NOMO-1 treated with DMSO at 0.1 percent for 48 hours (cell line): Measurements from ENCODE around the gene UBAC2.
A peak's percentile ranks its signal among the peaks of the same experiment; 100 is the strongest.

Experiments used
- DNase-seq: peaks from one replicate; lab custom pipeline; 2025; ENCODE audit not compliant: unreplicated experiment; lab: John Stamatoyannopoulos, UW

The UBAC2 gene

GRCh38 chr13:99307648-99308339 lies 107.1 kb downstream of the UBAC2 start:
- DNase-seq = peak; percentile 24

DNA sequence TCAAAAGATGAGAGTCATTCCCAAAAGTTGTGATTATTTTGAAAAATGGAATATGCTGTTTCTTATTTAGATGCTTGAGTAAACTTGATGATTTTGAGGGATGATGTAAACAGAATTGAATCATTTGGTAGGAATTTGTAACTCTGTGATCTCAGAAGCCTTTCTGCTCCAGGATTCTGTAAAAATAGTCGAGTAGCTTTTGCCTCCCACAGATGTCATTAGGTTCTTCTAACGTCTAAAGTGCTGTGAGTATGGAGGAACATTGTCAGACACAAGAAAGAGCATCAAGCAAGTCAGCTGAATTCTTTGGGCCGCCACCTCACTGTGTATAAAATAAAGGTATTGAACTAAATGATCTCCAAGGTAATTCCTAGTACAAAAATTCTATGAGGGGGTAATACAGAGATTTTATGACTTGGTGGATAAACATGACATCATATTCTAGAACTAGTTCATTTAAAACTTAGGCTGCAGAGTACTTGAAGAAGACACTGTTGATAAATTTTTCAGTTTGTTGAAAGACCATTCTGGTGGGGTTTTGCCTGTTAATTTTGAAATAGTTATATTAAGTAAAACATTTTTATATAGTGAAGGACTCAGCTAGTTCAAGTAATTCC lies 107.9 kb downstream of the UBAC2 start:
- DNase-seq = no peak

- peak; percentile 88 for DNase-seq
Observed at GRCh38 chr13:99310382-99311031, 109.9 kb downstream of the UBAC2 start.

DNA sequence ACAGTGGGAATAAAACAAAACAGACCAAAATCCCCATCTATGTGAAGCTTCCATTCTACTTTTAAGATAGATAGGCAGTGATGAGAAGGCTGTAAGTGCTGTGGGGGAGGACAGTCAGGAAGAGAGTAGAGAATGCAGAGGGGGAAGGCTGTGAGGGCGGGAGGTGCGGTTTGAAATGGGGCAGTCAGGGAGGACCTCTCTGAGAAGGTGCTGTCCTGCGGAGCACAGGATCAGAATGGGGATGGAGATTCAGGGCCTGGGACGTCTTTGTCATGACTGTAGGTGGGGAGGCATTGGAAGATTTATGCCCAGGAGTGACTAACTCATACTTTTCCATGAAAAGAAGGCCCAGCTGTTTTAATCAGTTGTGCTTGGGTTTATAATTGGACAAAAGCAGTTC lies 110.5 kb downstream of the UBAC2 start:
- no peak for DNase-seq

GRCh38 chr13:99311748-99312492 lies 111.3 kb downstream of the UBAC2 start:
- no peak for DNase-seq

DNA sequence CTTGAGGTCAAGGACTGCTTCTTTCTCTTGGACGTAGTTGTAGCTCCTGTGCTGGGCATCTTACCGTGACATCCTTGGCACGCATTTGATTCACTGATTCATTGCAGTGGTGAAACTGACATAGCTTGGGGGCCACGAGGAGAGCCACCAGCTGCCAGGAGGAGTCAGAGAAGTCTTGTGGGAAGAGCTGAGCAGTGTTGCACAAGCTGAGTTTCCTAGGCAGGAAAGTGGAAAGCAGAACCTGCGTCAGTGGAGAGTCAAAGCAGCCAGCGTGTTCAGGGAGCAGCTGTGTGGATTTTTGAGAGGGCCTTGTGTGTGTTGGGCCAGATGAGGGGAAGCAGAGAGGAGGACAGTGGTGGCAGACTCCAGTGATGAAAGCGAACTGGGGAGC lies 111.8 kb downstream of the UBAC2 start:
- DNase-seq = peak; percentile 95

DNA sequence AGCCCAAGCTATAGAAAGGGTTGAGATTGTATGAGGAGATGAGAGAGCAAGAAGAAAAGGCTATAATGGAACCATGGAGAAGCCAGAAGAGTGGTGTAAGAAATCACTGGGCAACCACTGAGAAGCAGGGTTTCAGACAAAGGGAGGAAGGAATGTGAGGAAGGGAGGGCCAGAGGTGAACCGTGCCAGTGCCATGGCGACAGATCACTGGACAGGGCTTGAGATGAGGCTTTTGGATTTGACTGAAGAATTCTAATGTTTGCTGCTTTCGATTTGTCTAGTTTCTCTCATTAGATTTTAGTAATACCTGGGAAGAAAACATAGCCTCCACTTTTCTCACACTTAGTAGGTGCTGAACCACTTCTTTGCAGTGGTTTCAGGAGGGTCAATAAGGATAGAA lies 112.8 kb downstream of the UBAC2 start:
- no peak for DNase-seq

DNA sequence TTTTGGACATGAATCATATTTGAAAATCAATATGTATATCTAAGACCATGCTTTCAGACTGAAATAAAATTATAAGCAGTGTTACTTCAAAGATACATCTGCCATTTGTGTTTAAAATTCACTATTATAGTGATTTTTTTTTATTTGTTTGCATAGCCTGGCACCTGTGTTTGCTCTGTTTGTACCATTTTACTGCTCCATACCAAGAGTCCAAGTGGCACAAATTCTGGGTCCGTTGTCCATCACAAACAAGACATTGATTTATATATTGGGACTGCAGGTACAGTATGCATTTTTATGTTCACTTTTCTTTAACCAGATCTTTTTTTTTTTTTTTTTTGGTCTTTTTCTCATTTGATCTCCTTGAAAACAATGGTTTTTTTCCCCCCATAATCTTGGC lies 113.3 kb downstream of the UBAC2 start:
- DNase-seq = no peak

- DNase-seq = no peak
Observed at GRCh38 chr13:99314640-99315176, 114.1 kb downstream of the UBAC2 start.

GRCh38 chr13:99315186-99315585 lies 114.5 kb downstream of the UBAC2 start:
- DNase-seq = no peak

- no peak for DNase-seq
Observed at GRCh38 chr13:99316224-99316623, 115.6 kb downstream of the UBAC2 start.

DNA sequence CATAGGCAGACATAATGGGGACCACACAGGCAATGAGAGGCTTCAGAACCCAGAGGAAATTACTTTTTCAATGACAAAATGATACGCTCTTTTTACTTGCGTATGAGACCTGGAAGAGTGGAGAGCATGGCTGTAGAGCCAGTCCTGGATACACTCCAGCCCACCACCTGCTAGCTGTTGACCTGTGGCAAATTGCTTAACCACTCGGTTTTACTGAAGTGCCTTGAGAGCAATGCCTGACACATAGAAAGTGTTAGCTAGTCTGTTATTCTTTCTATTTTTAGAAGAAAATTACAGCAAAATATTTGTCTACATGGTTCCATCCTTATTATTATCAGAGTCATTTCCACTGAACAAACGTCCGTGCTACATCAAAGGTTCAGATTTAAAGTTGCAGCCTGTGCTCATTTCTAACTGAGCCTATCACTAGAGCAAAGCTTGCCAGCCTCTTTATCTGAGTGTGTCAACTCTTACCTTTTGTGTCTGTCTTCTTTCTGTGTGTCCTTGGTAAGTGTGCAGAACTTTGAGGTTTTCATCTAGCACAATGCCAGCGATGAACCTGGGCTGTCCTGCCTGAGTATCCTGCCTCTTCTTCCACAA lies 116.1 kb downstream of the UBAC2 start:
- DNase-seq = no peak

- peak; percentile 88 for DNase-seq
Observed at GRCh38 chr13:99320693-99321481, 120.2 kb downstream of the UBAC2 start.

DNA sequence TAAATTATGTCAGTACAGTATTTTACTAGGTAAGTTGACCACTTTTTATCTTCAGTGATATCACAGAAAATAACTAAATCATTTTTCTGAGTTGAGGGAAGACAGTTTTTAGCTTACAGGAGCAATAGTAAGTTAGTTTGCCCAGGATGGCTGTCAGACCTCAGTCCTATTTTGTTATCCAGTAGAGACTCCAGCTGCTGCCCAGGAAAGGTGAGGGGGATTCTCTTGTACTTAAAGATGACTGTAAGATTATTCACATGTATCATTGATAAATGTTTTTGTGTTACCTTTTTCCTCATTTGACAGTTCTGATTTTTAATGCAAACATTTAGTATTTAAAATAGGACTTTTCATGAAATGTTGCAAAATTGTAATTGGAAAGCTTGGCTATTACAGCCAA lies 121.1 kb downstream of the UBAC2 start:
- no peak for DNase-seq

DNA sequence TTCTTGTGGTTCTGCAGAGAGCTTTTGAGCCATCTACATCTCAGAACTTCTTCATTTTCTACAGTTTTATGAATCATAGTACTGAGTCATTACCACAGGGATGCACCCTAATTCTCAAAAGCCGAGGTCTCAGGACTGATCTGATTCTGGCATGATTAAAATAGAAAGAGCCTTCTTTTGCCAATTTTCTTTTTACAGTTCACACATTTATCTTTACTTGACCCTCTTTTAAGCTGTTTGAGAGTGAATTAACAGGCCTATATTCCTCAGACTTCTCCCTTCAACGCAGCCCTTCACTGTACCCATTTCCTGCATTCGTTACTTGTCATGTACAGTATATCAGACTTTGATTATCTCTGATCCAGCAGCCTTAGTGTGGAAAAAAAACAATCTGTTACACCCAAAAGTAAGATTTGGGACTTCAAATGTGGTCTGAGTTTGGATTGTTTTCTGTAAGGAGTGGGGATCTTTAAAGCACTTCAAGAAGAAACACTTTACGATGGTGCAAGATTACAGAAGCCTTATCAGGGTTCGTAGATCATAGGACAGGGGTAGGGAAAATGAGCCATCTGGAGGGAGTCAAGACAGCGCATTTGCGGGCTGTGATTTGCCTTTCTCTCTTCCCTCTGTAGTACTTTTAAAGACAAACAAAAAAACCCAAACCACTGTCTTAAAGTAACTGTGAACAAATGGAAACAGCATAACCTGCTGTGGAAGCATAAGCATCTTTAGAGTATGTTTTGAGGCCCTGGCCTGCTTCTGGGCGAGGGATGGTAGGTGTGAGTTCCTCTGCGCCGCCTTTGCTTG lies 121.8 kb downstream of the UBAC2 start:
- peak; percentile 92 for DNase-seq

GRCh38 chr13:99323488-99323887 lies 122.8 kb downstream of the UBAC2 start:
- DNase-seq = no peak

DNA sequence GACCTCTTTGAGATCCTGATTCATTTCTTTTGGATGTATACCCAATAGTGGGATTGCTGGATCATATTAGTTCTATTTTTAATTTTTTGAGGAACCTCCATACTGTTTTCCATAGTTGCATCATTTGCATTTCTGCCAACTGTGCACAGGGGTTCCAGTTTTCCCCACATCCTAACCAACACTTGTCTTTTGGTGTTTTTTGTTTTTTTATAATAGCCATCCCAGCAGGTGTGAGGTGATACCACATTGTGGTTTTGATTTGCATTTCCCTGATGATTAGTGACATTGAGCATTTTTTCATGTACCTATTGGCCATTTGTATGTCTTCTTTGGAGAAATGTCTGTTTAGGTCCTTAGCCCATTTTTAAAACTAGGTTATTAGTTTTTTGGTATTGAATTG lies 125.4 kb downstream of the UBAC2 start:
- no peak for DNase-seq

GRCh38 chr13:99327126-99327525 lies 126.5 kb downstream of the UBAC2 start:
- no peak for DNase-seq

DNA sequence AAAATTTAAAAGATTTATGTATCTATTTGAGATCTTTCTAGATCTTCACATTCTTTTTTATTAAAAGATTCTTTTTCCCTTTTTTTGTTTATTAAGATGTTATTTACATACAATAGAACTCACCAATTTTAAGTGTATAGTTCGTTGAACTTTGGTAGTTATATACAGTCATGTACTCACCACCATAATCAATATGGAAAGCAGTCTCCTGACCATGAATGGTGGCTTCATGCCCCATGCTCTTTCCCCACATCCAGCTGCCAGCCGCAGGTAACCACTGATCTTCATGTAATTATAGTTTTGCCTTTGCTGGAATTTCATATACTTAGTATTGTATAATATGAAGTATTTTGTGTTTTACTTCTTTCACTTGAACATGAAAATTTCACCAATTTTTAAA lies 127.1 kb downstream of the UBAC2 start:
- no peak for DNase-seq
